SH-SY5Y (cell line): ENCODE measurements around the gene RPL5.

Source experiments
- GATA2 ChIP-seq: IDR thresholded peaks from 2 replicates; pipeline ENCODE4 v1.6.1; 2011; ENCODE audit warnings: mild to moderate bottlenecking, low read depth, low read length
- GATA3 ChIP-seq: IDR thresholded peaks from 2 replicates; pipeline ENCODE4 v1.6.1; 2011; ENCODE audit warnings: low read depth, mild to moderate bottlenecking, low read length, moderate library complexity

DNA sequence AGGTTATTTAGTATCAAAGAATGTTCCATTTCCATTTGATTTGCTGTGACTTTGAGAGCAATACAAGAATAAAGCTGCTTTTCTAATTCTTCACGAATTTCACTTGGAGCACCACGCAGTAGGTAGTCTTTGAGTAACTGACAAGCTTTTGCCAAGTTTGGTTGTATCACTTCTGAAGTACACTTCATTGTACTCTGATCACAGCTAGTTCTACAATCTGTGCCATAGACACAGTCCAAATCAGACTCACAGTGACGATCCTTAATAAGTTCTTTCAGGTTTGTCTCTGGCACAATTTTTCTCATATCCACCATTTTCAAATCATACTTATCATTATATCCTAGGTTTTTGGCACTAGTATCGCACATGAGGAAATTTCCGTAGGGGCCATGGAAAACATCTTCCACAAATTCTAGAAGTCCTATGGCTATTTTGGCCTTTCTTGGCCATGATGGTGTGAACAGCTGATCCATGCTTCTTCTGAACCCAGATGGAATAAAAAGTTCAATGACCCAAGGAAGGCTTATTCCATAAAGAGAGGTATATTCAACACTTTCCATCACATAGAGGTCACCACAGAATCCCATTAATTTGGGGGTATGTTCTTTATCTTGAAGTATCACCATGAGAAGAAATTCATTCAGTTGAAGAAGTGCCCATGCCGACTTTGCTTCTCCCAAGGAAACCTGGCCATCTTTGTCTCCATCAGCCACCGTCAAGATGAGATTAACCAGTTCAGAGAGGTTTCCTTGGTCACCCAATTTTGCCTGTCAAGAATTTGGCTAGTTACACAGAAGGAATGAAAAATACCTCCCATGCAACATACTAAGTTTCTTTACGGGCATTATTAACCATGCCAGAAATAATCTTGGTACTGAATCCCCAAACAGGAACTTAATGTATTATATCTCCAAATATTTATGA lies 11.9 kb downstream of the RPL5 start:
- TF ChIP-seq GATA2 (no peak), GATA3 (no peak)
